Liver (tissue), 9 donors: ENCODE data around the gene SCRN1. TPM values are rescaled to one million over a fixed set of nuclear protein-coding genes. Genes with fewer than 3 reads are reported as not detected.

ENCODE experiments used
- DNase-seq: peaks from one replicate; pipeline ENCODE4 v3.0.0-alpha.2; 2017; ENCODE audit warnings: low spot score
- H3K27ac ChIP-seq, 2 donors: one replicate each; pipeline ENCODE4 v1.7.0; 2013; ENCODE audit warnings: inconsistent platforms in 2 of 2, low read length in 2 of 2, control low read depth in 1 of 2, low read depth in 1 of 2, mild to moderate bottlenecking in 1 of 2
- H3K27me3 ChIP-seq, 4 donors: one replicate each; pipeline versions ENCODE4 v1.6.1 to v1.7.0; 2013; ENCODE audit warnings: low read length in 3 of 4, inconsistent platforms in 1 of 4, mild to moderate bottlenecking in 1 of 4, moderate library complexity in 1 of 4; ENCODE audit not compliant: control insufficient read depth in 4 of 4, insufficient read depth in 4 of 4
- H3K36me3 ChIP-seq, 4 donors: one replicate each; pipeline versions ENCODE4 v1.6.1 to v1.7.0; 2013; ENCODE audit warnings: low read length in 3 of 4, mild to moderate bottlenecking in 3 of 4, low read depth in 1 of 4, moderate library complexity in 1 of 4; ENCODE audit not compliant: control insufficient read depth in 4 of 4, insufficient read depth in 3 of 4
- H3K4me1 ChIP-seq, 4 donors: one replicate each; pipeline versions ENCODE4 v1.6.1 to v1.7.0; 2013; ENCODE audit warnings: low read length in 3 of 4, mild to moderate bottlenecking in 3 of 4, moderate library complexity in 1 of 4; ENCODE audit not compliant: control insufficient read depth in 4 of 4, insufficient read depth in 4 of 4
- H3K4me3 ChIP-seq, 3 donors: one replicate each; pipeline versions ENCODE4 v1.6.1 to v1.7.0; 2013; ENCODE audit warnings: low read length in 3 of 3, control low read depth in 1 of 3, low read depth in 1 of 3, mild to moderate bottlenecking in 1 of 3
- H3K9ac ChIP-seq, 2 donors: one replicate each; pipeline ENCODE4 v1.7.0; 2013; ENCODE audit warnings: low read length in 2 of 2, mild to moderate bottlenecking in 2 of 2, moderate library complexity in 2 of 2, control low read depth in 1 of 2, low read depth in 1 of 2
- H3K9me3 ChIP-seq, 4 donors: one replicate each; pipeline versions ENCODE4 v1.6.1 to v1.7.0; 2013; ENCODE audit warnings: low read length in 3 of 4; ENCODE audit not compliant: control insufficient read depth in 4 of 4
- ATF3 ChIP-seq: IDR thresholded peaks from 2 replicates; pipeline ENCODE4 v1.6.1; 2016; ENCODE audit warnings: antibody characterized with exemption
- CTCF ChIP-seq: fragments of 150-350 bp; IDR thresholded peaks from 2 replicates; pipeline ENCODE4 v1.5.1; 2017; ENCODE audit warnings: improper control_type of control experiment, low read depth, low read length; ENCODE audit not compliant: missing input control
- FOXA1 ChIP-seq: IDR thresholded peaks from 2 replicates; pipeline ENCODE4 v1.6.1; 2016; ENCODE audit warnings: antibody characterized with exemption
- FOXA2 ChIP-seq: IDR thresholded peaks from 2 replicates; pipeline ENCODE4 v1.6.1; 2016; ENCODE audit warnings: antibody characterized with exemption
- HNF4A ChIP-seq, 2 donors: conservative IDR thresholded peaks; 2 replicates each; pipeline ENCODE4 v1.6.1; 2016; ENCODE audit warnings: antibody characterized with exemption in 2 of 2, mild to moderate bottlenecking in 2 of 2
- HNF4G ChIP-seq: IDR thresholded peaks from 2 replicates; pipeline ENCODE4 v1.6.1; 2016; ENCODE audit warnings: antibody characterized with exemption
- JUND ChIP-seq, 2 donors: IDR thresholded peaks; 2 replicates each; pipeline ENCODE4 v1.6.1; 2016; ENCODE audit warnings: antibody characterized with exemption in 2 of 2
- NR2F2 ChIP-seq: IDR thresholded peaks from 2 replicates; pipeline ENCODE4 v1.6.1; 2016; ENCODE audit warnings: antibody characterized with exemption
- RAD21 ChIP-seq, 2 donors: IDR thresholded peaks; 2 replicates each; pipeline ENCODE4 v1.6.1; 2016; ENCODE audit warnings: antibody characterized with exemption in 2 of 2, mild to moderate bottlenecking in 2 of 2
- REST ChIP-seq: IDR thresholded peaks from 2 replicates; pipeline ENCODE4 v1.6.1; 2016; ENCODE audit warnings: antibody characterized with exemption, mild to moderate bottlenecking
- RXRA ChIP-seq, 2 donors: IDR thresholded peaks; 2 replicates each; pipeline ENCODE4 v1.6.1; 2017 to 2018; ENCODE audit warnings: antibody characterized with exemption in 2 of 2, mild to moderate bottlenecking in 1 of 2
- TAF1 ChIP-seq: conservative IDR thresholded peaks from 2 replicates; pipeline ENCODE4 v1.6.1; 2016; ENCODE audit warnings: antibody characterized with exemption, mild to moderate bottlenecking
- YY1 ChIP-seq: IDR thresholded peaks from 2 replicates; pipeline ENCODE4 v1.6.1; 2016; ENCODE audit warnings: antibody characterized with exemption, mild to moderate bottlenecking
- ZBTB33 ChIP-seq: IDR thresholded peaks from 2 replicates; pipeline ENCODE4 v1.6.1; 2016; ENCODE audit warnings: antibody characterized with exemption
- WGBS: extraction: QIAGEN DNeasy Blood & Tissue Kit; methylation state at CpG from one replicate; pipeline ENCODE4 v1.1.7; 2013; 5-methylcytosine and 5-hydroxymethylcytosine counted together
- polyA plus RNA-seq, 2 donors: library from polyadenylated mRNA; stranded (reverse) in 1 of 2; unstranded in 1 of 2; fragments of 200-250 nt in 1 of 2; fragments of >200 nt in 1 of 2; fragmentation: Nextera tagmentation in 1 of 2; extraction: Ambion mirVana in 1 of 2; gene quantifications; one replicate each; pipeline versions ENCODE4 v1.2.1 to v1.2.3, GENCODE V29; 2013 to 2015
- total RNA-seq, 2 donors: library from RNA; depleted of rRNA; stranded (reverse); fragments of >200 nt; gene quantifications; one replicate each; pipeline ENCODE4 v1.2.3, GENCODE V29; 2014
- donor health status: healthy.
- donor health status: healthy.
- donor health status: healthy.
- donor health status: healthy.
- donor health status: healthy.

SCRN1 gene
- total and polyA plus RNA-seq, 4 donors, result 1.1 to 4.1 (median 2.0) TPM

- H3K9me3 ChIP-seq, result no peaks in the 10 kb centered on the region
- TF ChIP-seq ZBTB33 (no peak), NR2F2 (no peak), TAF1 (no peak), ATF3 (no peak), REST (no peak)
- no peak for DNase-seq
- no peaks in the 10 kb centered on the region for H3K27me3 ChIP-seq
- WGBS, result 90% methylated on average over 3 of the region's 3 CpGs
- no peak overlapping the region for H3K9ac ChIP-seq
- H3K27ac ChIP-seq, result no peak overlapping the region
- no peaks in the 10 kb centered on the region for H3K36me3 ChIP-seq
- H3K4me3 ChIP-seq, result no peak overlapping the region
- H3K4me1 ChIP-seq, result peaks cover 0 to 13% (median 6%) of the 10 kb centered on the region in 4 donors
Observed at GRCh38 chr7:30034501-30034900, 44.9 kb upstream of the SCRN1 start.

- no peak overlapping the region for H3K4me3 ChIP-seq
- WGBS, result 72% methylated on average over 4 of the region's 4 CpGs
- no peaks in the 10 kb centered on the region for H3K27me3 ChIP-seq
- no peak overlapping the region for H3K9ac ChIP-seq
- no peaks in the 10 kb centered on the region for H3K36me3 ChIP-seq
- H3K9me3 ChIP-seq, result no peaks in the 10 kb centered on the region
- no peak overlapping the region for H3K27ac ChIP-seq
- no peak for DNase-seq
- TF ChIP-seq FOXA2, result no peak
- TF ChIP-seq HNF4G, result no peak
- no peak for TF ChIP-seq YY1
- TF ChIP-seq CTCF, result no peak
- no peak for TF ChIP-seq JUND (IDR thresholded peaks at IDR 0.05)
- TF ChIP-seq RAD21 (IDR thresholded peaks at IDR 0.05), result no peak
- TF ChIP-seq RXRA (IDR thresholded peaks at IDR 0.05), result no peak
- TF ChIP-seq ZBTB33, result no peak
- TF ChIP-seq FOXA1, result no peak
- no peak for TF ChIP-seq TAF1
- no peak for TF ChIP-seq HNF4A (conservative IDR thresholded peaks at IDR 0.05)
- peaks cover 0 to 27% (median 14%) of the 10 kb centered on the region in 4 donors for H3K4me1 ChIP-seq
Observed at GRCh38 chr7:30032310-30033125, 42.9 kb upstream of the SCRN1 start.
